Caco-2 (cell line): Measurements from ENCODE around the gene ZNF700. TPM values are rescaled to one million over a fixed set of nuclear protein-coding genes. Genes with fewer than 3 reads are reported as not detected.

Experiments used
- BruUV-seq: library from RNA; stranded (reverse); fragments of 400-500 nt; replicated peaks from 2 replicates; lab custom pipeline; 2021; lab: Mats Ljungman, UMichigan
- CTCF ChIA-PET: fragments of 300-600 bp; sonication (Branson Sonifier 250); formaldehyde crosslinking; loops from one replicate; lab custom pipeline; 2022; ENCODE audit warnings: antibody characterized with exemption; lab: Charles Lee
- POLR2A ChIA-PET: fragments of 300-600 bp; sonication (Branson Sonifier 250); formaldehyde crosslinking; loops from one replicate; lab custom pipeline; 2022; ENCODE audit warnings: antibody characterized with exemption; lab: Charles Lee
- DNase-seq, 2 experiments: peaks; one replicate each; pipeline versions ENCODE4 v3.0.0 to v3.0.0-alpha.2; 2020 to 2022
- H3K27me3 ChIP-seq: replicated peaks from 2 replicates; pipeline ENCODE4 v1.6.0; 2011; ENCODE audit warnings: low read length; ENCODE audit not compliant: control insufficient read depth, insufficient read depth
- H3K36me3 ChIP-seq: 2 replicates; pipeline ENCODE4 v1.5.1; 2011; ENCODE audit warnings: low read length; ENCODE audit not compliant: control insufficient read depth, insufficient read depth
- H3K4me1 ChIP-seq: fragments of 250-450 bp; sonication (Bioruptor Pico); 2 replicates; pipeline ENCODE4 v1.5.1; 2020; ENCODE audit warnings: mild to moderate bottlenecking
- H3K4me3 ChIP-seq: 2 replicates; pipeline ENCODE4 v1.5.1; 2011; ENCODE audit warnings: low read depth, mild to moderate bottlenecking, control low read depth, low read length
- H3K9me3 ChIP-seq: fragments of 250-450 bp; sonication (Bioruptor Pico); 2 replicates; pipeline ENCODE4 v1.5.1; 2020; ENCODE audit warnings: mild to moderate bottlenecking, moderate library complexity
- H3K27ac Mint-ChIP-seq: one replicate; pipeline ENCODE4 v1.8.0; 2022; ENCODE audit warnings: mixed read lengths; ENCODE audit not compliant: unreplicated experiment
- H3K27me3 Mint-ChIP-seq: one replicate; pipeline ENCODE4 v1.8.0; 2022; ENCODE audit warnings: mixed read lengths; ENCODE audit not compliant: insufficient read depth, unreplicated experiment
- H3K36me3 Mint-ChIP-seq: one replicate; pipeline ENCODE4 v1.8.0; 2022; ENCODE audit warnings: mild to moderate bottlenecking, mixed read lengths; ENCODE audit not compliant: insufficient read depth, unreplicated experiment
- H3K4me1 Mint-ChIP-seq: one replicate; pipeline ENCODE4 v1.8.0; 2022; ENCODE audit warnings: low read depth, mixed read lengths; ENCODE audit not compliant: unreplicated experiment
- H3K4me3 Mint-ChIP-seq: one replicate; pipeline ENCODE4 v1.8.0; 2022; ENCODE audit warnings: mild to moderate bottlenecking, moderate library complexity, mixed read lengths; ENCODE audit not compliant: unreplicated experiment
- H3K9me3 Mint-ChIP-seq: one replicate; pipeline ENCODE4 v1.8.0; 2022; ENCODE audit warnings: mixed read lengths; ENCODE audit not compliant: unreplicated experiment
- CTCF ChIP-seq, 2 experiments: fragments of 200-600 bp in 1 of 2; IDR thresholded peaks; 1 replicate in 1 of 2; 2 replicates in 1 of 2; pipeline versions ENCODE4 v1.5.1 to v1.8.0; 2011 to 2022; ENCODE audit warnings: antibody characterized with exemption in 1 of 2, control low read depth in 1 of 2, inconsistent platforms in 1 of 2, low read depth in 1 of 2, low read length in 1 of 2, mild to moderate bottlenecking in 1 of 2, moderate library complexity in 1 of 2; ENCODE audit not compliant: insufficient read depth in 1 of 2, severe bottlenecking in 1 of 2, unreplicated experiment in 1 of 2
- intact Hi-C: fragments of 100-400 bp; cut with micrococcal nuclease; formaldehyde crosslinking; loops from one replicate; pipeline ENCODE4 v1.10.0; 2022; ENCODE audit not compliant: unreplicated experiment
- total RNA-seq: library from RNA; stranded (reverse); gene quantifications from 2 replicates; pipeline ENCODE4 v1.2.3, GENCODE V29; 2022

The ZNF700 gene
- total RNA-seq, 1 experiment from 2014 or later: 8.5 TPM

GRCh38 chr19:11984986-11985385 is 60.1 kb downstream of the ZNF700 start:
- no peaks in the 10 kb centered on the region for H3K27me3 ChIP-seq
- H3K4me1 ChIP-seq: no peaks in the 10 kb centered on the region
- Mint-ChIP-seq H3K27me3 (no peaks in the 10 kb centered on the region), H3K4me1 (peaks cover 8% of the 10 kb centered on the region), H3K4me3 (no peak overlapping the region), H3K27ac (no peak overlapping the region), H3K36me3 (no peaks in the 10 kb centered on the region), H3K9me3 (no peaks in the 10 kb centered on the region)
- no peaks in the 10 kb centered on the region for H3K36me3 ChIP-seq
- intact Hi-C loops: no loop called here
- CTCF ChIA-PET: interaction anchor here (0.9 kb wide), 1 partner anchor 187 kb away, joined by 3 read pairs; the partner anchor contains the start of gene ZNF491
- H3K4me3 ChIP-seq: no peak overlapping the region
- DNase-seq: no peak
- TF ChIP-seq CTCF (IDR thresholded peaks at IDR 0.05; ENCODE audit: insufficient read depth in 1 of 2, low read depth in 1 of 2, low read length in 1 of 2, severe bottlenecking in 1 of 2, unreplicated experiment in 1 of 2): no peak
- peaks cover 14% of the 10 kb centered on the region; the same call in 1 of the 2 replicates for H3K9me3 ChIP-seq
- no TSS peak for BruUV-seq
- POLR2A ChIA-PET: no interaction called here

GRCh38 chr19:11986754-11987153 is 61.8 kb downstream of the ZNF700 start:
- no peaks in the 10 kb centered on the region for H3K36me3 ChIP-seq
- no peak for DNase-seq
- TF ChIP-seq CTCF (IDR thresholded peaks at IDR 0.05; ENCODE audit: insufficient read depth in 1 of 2, low read depth in 1 of 2, low read length in 1 of 2, severe bottlenecking in 1 of 2, unreplicated experiment in 1 of 2): no peak
- ChIA-PET CTCF (interaction anchor here (0.9 to 1.3 kb wide), 3 partner anchors 104 to 327 kb away, joined by 4 to 7 read pairs (median 6); no protein-coding TSS in a partner anchor), POLR2A (interaction anchor here (0.6 kb wide), 2 partner anchors 101 to 176 kb away, joined by 4 to 6 read pairs; partner anchors contain the start of gene ZNF136)
- no peaks in the 10 kb centered on the region for H3K4me1 ChIP-seq
- Mint-ChIP-seq H3K36me3 (no peaks in the 10 kb centered on the region), H3K4me1 (peaks cover 8% of the 10 kb centered on the region), H3K27ac (no peak overlapping the region), H3K27me3 (no peaks in the 10 kb centered on the region), H3K9me3 (no peaks in the 10 kb centered on the region), H3K4me3 (peak overlapping the region; percentile 91)
- BruUV-seq: no TSS peak
- no peaks in the 10 kb centered on the region for H3K27me3 ChIP-seq
- peaks cover 9% of the 10 kb centered on the region; the same call in 1 of the 2 replicates for H3K9me3 ChIP-seq
- H3K4me3 ChIP-seq: no peak overlapping the region
- intact Hi-C loops: no loop called here

- DNase-seq: peak; percentile 81 to 92
- intact Hi-C loops: loop anchor here (1.0 to 2.0 kb wide), 3 partner anchors 64 to 189 kb away; partner anchors contain the start of genes ZNF20 and ZNF491
- ChIA-PET CTCF (interaction anchor here (0.7 to 3.5 kb wide), 7 partner anchors 19 to 328 kb away, joined by 3 to 37 read pairs (median 6); partner anchors contain the start of gene ZNF700), POLR2A (interaction anchor here (0.6 kb wide), 2 partner anchors 102 to 175 kb away, joined by 4 to 6 read pairs; partner anchors contain the start of gene ZNF136)
- Mint-ChIP-seq H3K9me3 (no peaks in the 10 kb centered on the region), H3K4me3 (peak overlapping the region; percentile 91), H3K4me1 (peaks cover 8% of the 10 kb centered on the region), H3K27ac (peak overlapping the region; percentile 65), H3K27me3 (no peaks in the 10 kb centered on the region), H3K36me3 (no peaks in the 10 kb centered on the region)
- TSS peak; percentile 86 for BruUV-seq
- H3K36me3 ChIP-seq: no peaks in the 10 kb centered on the region
- H3K27me3 ChIP-seq: no peaks in the 10 kb centered on the region
- no peaks in the 10 kb centered on the region for H3K4me1 ChIP-seq
- peak overlapping the region; percentile 71 for H3K4me3 ChIP-seq
- H3K9me3 ChIP-seq: 0 out of 2 replicates have a peak, but pooled peaks cover 4% of the 10 kb centered on the region
- no peak for TF ChIP-seq CTCF (IDR thresholded peaks at IDR 0.05; ENCODE audit: insufficient read depth in 1 of 2, low read depth in 1 of 2, low read length in 1 of 2, severe bottlenecking in 1 of 2, unreplicated experiment in 1 of 2)
Measured at GRCh38 chr19:11987405-11988281, 62.7 kb downstream of the ZNF700 start.
